HG03103 (cell line): ENCODE results near the gene DSC3.

ENCODE experiments used
- ATAC-seq: cut with Tn5 transposase; IDR thresholded peaks from one replicate; pipeline ENCODE4 v1.9.1; 2021; ENCODE audit warnings: low read depth; ENCODE audit not compliant: unreplicated experiment

The DSC3 gene

DNA sequence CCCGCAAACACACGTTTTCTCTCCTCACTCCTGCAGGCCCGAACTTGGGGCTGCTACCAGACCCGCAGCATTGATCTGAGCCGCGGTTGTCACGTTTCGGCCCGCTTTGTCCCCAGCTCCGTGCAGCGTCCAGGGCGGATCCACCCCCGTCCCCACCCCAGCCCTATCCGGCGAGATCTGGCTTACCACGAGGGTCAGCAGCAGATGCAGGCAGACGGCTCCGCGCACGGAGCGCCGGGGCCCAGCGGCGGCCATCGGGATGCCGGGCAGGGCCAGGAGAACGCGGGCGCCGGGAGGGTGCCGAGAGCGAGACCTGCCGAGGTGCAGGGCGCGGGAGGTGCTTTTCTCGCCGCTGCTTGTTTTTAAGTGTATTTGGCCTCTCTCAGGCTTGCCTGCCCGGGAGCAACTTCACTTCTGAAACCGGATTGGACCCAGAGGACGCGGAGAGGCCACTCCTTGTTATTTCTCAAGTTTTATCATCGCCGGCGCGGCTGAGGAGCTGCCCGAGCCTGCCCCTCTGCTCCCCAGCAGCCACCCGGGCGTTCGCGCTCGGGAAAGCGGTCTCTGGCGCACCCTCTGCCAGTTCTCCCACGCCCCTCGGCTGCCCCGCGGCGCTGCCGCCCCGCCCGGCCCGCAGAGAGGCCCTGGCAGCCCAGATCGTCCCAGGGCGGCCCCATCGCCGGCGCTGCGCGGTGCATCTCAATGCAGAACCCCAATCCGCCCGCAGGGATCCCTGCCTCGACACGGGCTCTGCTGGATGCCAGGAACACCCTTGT, at the start of gene DSC3:
TSS of gene DSC3 (minus strand) at position 337 of the 776 bp plus-strand sequence. CDS start at position 255, 82 bp downstream.
- ATAC-seq: no peak

DNA sequence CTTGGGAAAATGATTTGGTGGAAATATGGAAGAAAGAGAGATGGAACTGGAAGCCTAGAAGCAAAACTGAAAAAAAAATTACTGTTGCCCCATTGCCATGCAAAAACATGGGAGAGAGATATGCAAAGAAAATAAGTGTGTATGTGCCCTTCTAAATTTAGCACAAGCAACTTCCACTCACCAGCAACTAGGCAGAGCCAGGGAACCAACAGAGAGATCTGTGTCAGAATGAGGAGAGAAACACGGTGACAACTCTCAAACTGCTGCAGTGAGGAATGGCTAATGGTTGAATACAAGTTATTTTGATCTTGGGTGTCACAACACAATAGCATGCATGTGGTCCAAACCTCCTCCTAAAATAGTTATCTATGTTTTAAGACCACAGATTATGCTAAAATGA, 48.8 kb upstream of the DSC3 start:
- ATAC-seq: no peak

DNA sequence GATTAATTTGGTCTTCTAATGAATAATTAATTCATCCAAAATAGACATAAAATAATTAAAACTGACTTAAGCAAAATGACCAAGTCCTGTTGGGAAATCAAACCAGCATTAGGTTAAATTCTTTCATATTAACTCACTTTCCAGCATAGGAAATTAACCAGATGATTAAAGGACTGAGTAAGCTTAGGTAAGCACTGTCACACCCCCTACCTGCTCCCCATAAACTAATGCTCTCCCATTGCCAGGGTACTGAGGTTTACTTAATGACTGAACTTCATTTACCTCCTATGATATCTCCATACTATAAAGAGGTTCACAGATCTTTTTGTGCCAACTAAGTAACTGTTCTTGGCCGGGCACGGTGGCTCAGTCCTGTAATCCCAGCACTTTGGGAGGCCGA, 46.0 kb upstream of the DSC3 start:
- no peak for ATAC-seq

DNA sequence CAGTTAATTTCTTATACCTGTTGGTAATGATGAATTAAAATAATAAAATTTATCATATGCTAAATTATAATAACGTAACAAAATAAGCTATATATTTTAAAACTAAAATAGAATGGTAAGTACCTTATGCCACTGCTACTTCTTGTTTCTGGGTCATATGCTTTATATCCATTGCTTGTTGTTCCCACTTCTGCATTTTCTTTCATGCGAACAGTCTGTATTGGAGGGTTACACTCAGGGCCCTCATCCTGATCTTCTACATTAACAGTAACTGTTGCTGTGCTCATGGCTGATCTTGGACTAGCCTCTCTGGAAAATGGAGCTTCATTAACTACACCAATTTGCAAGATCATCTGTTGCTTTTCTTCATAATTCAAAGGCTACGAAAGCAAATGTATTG, 37.4 kb upstream of the DSC3 start:
- ATAC-seq: no peak

DNA sequence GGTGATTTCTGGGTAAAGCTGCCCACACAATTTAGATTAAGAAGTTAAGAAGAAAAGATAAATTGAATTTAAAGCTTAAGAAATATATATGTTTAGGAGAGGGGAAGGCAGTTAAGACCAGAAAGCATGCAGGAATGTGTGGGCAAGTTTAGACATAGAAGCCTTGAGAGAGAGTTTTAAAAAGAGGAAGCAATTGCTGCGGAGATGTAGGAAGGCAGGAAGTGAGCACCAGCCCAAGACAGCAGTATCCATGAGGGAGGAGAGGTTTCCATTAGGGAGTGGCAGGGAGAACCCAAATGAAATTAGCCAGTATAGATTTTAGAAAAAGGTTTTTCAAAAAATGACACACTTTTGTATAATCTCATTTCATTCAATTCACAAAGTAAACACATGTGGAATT, 35.3 kb upstream of the DSC3 start:
- ATAC-seq: no peak

DNA sequence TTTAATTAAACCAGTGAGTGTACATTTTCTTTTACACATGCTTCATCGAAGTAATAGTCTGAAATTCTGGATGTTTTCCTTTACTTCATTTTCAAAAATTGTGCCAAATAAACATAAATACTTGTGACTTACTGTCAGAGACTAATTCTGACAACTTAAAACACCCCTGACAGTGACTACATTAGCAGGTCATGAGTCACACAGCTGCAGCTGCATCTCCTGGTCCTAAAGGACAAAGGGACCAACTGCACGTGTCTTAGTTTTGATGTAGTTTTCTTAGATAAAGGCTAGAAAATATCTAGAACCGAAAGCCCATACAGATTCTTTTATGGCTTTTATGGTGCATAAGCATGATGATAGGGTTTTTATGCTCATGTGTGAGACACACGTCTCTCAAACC, 29.6 kb upstream of the DSC3 start:
- no peak for ATAC-seq

DNA sequence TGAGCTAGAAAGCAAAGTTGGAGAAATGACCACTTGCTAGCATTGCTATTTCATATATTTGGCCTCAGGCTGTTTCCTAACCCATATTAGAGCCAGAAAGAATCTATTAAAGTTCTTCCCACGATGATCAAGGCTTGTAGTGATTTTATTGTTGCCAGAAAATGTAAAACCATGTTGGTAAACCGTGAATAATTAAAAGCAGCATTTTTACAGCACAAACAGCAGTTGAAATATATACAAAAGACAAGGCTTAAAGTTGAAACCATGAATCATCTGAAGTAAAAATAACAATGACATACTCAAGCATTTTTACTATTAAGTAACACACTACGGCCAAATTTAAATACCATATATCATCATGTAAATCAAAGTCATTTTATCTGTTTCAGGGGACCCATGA, 27.7 kb upstream of the DSC3 start:
- no peak for ATAC-seq

DNA sequence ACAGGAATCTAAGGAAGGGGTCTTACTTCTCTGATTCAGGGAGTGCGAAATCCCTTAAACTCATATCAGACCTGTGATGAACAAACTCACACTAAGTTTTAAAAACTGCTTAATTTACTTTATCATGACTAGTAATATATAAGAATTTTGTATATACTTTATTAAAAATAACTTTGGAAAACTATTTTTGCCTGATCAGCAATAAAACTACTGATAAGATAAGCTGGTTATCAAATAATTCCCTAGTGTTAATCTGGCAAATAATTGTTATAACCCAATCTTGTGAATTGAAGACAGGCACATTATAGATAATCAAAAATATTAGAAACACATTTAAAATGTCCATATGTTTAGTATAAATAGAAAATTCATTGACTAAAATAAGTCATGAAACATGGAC, 23.7 kb upstream of the DSC3 start:
- ATAC-seq: no peak

DNA sequence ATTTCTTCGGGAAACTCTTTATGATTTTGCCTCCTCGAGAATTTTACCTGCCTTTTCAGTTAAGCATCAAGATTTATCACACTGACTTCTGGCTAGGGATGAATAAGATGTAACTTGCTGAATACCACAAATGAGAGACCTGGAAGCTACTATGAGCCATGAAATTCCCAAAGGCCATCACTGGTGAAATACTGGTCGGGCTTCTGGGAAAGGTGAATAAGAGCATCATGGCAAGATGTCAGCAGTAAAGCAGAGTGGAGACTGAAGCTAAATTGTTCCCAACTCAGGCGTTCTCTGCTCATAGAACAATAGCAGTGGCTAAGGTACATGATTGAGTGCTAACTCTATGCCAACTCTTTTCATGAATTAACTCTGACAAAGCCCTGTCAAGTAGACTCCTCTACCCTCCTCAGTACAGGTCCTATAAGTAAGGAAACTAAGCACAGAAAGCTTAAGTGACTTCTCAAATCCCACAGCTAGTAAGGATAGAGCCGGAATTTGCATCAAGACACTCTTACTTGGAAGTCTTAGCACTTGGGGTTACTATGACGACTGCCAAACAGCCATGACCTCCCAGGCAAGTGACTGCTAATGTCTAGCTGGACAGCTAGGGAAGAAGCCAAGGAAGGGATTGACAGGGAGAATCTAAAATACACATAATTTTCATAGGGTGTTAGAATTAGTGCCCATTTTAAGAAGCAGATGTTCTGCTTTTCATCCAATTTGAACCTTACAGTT, 22.7 kb upstream of the DSC3 start:
- no peak for ATAC-seq

DNA sequence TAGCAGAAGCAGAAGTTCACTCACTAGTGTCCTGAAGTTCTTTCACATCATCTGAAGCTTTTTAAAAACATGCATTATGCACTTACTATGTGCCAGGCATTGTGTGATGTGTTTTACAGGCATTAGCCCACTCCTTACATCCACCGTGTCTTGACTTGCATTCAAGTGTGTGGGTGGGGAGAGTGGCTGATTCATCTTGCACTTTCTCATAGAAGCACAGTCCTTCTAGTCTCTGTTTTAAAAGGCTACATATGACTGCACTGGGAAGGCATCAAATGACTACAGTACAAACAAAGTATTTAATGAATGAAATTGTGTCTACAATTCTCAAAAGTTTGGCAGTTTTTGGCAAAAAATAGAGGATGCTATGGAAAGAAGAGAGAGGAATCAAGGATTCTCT, 21.6 kb upstream of the DSC3 start:
- ATAC-seq: peak; percentile 67

DNA sequence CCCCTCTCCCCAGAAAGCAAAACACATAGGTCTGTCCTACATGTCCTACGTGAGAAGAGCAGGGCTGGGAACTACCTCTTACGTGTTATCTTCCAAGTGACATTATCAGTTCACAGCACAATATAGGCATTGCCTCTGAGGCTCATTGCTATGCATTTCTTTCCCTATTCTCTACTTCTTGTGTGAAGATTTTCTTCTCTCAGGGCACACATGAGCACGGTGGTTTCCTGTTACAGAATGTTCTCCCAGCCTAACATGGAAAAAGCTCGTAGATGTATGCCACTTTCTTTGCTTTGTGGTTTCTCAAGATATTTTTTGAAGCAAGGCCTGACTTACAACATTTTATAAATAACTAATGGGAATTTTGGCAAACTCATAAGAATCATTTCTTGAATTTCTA, 19.4 kb upstream of the DSC3 start:
- no peak for ATAC-seq

DNA sequence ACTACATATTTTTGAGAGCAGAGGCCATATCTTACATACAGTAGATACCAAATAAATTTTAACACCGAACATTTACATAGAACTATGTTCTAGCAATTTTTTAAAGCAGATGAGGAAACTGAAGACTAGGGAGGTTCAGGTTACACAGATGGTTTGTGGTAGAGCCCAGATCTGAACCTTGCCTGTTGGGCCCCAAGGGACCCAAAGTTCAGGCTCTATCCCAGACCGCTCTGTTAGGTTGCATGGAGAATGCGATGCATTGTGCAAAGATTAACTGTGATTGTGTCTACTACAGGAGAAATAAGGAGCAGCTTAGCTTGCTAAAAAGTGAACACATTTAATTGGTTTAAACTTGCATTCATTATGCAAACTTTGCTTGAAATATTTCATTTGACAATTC, 16.4 kb upstream of the DSC3 start:
- no peak for ATAC-seq

DNA sequence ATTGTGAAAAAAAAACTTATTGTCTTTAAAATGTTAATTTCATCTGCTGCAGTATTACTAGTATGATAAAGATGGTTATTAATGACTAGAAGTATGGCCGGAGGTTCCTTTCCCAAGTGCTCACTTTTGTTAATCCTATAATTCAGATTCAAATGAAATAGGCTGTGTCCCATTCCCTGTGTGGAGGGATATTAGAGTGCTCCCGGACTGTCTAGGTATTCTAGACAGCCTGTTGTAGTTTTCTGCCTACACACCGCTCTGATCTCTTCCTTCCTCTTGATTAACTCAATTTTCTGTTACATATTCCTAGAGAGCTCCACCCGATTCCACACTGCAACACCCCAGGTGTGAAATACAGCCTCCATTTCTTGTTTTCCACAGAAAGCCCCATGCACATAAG, 15.4 kb upstream of the DSC3 start:
- no peak for ATAC-seq

DNA sequence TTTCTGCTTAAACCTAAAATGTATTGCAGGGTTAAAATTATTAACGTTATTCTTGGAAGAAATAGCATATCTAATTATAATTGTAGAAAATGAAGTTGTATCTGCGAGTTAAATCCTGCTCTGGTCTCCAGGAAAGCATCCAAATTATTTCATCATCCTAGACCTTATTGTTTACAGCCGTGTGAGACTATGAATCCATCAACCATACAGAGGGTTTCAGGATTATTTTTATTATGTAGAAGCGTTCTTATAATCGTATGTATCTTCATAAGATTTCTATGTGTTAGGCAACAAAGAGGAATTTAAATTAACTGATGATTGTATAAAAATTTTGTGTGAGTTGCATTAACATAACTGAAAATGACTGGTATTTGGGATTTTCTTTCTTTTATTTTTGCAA, 14.5 kb upstream of the DSC3 start:
- no peak for ATAC-seq

DNA sequence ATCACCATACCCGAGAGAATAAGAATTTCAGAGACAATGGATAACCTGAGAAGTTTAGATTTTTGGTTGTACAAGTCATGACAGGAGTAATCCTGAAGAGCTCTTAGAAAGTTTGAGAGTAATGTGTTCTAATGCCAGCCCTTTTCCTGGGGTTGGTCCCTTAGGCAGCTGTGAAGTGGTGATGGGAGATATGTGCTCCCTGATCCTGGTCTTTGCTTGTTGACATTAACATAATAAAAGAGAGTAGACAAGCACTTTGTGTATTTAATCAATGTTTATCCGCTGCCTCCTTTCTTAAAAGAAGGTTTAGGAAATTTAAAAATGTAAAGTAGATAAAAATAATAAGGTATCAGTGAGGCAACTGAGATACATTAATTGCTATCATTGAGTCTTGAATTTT, 13.8 kb upstream of the DSC3 start:
- no peak for ATAC-seq

DNA sequence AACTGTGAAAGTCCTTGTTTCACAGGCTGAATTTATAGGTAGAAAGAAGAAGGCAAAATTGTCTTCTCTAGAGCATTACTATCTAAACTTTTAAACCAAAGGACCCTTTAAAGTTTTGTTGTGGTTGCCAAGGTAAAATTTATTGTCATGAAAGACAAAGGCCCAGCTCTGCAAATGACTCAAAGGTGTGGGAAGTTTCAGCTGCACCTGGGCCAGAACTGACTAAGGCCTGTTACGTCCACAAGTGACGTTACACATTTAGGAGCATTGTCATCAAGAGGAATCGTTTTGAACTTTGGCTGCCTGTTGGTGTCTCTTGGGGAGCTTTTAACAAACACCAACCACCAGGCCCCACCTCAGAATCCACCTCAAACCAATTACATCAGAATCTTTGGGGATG, 8.1 kb upstream of the DSC3 start:
- ATAC-seq: no peak

DNA sequence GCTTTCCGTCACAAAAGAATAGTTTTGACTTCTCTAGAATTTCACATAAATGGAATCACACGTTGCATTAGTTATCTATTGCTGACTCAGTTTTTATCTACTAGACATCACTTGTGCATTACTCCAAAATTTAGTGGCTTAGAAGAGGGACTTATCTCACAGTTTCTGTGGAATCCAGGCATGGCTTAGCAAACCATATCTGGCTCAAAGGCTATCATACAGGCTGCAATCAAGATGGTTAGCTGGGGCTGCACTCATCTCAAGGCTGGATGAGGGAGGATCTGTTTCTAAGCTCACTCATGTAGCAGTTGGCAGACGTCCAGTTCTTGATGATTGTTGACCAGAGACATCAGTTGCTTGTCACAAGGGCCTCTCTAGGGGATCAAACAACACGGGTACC, 6.6 kb upstream of the DSC3 start:
- no peak for ATAC-seq

DNA sequence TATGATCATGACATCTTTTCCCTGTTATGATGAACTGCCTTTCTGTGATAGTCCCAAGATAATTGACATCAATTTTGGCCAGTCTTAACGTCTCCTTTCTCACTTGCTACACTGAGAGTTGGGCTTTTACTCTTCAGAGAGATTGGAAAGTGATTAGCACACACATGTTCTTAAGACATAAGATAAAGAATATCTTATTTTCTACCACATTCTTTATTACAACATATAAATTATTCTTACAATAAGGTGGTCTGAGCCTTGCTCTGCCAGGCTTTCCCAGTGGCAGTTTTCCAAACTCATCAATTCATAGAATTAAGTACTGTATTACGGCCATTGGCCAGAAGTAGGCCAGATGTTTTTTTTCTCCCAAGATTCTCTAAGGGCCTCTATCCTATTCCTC, 5.7 kb upstream of the DSC3 start:
- ATAC-seq: no peak

DNA sequence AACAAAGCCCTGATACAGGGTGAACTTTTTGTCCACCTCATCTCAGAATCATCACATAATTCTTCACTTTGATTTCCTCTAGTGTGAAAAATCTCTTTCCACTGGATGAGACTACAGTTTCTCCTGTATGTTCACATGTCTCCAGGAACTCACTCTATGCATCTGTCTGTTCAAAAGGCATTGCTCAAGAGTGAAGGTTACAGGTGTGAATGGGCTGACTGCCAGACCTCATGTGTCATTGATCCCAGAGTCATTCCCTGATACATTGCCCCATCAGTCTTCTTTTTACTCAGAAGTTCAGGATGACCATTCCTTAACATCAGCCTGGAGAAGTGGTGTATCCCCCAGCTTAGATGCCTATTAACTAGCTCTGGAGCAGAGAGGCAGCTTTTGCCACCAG, 4.4 kb upstream of the DSC3 start:
- ATAC-seq: no peak

DNA sequence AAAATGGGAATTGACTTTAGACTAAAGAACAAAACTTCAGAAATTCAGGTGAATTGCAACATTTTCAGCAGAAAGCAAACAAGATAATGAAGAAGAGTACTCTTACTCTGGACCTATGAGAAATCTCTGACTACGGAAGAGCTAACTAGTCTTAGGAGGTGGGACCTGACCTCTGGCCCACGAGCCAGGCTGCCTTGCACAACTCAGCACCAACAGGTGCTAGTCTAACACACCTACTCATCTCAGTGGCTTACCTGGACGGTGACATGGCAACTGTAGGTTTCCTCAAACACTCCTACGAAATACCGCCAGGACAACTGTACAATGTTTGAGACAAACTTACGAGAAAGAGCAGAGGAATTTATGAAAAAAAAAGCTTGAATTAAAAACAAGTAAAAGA, 3.1 kb upstream of the DSC3 start:
- ATAC-seq: no peak

DNA sequence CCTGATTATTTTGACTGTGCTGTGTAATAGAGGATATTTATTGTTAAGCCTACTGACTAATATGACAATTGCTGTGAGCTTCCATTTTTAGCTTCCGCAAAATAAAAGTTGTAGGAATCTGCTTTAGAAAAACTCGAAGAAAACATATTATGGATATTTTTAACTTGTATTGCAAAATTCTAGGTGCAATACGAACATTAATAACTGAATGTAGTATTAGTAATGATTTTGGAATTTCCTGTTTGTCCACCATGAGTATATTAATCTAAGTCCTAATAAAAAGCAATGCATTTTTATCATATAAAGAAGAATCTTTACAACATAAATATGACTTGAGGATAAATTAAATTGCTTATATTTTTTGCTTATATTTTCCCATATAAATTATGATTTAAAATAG, 2.4 kb upstream of the DSC3 start:
- ATAC-seq: no peak

DNA sequence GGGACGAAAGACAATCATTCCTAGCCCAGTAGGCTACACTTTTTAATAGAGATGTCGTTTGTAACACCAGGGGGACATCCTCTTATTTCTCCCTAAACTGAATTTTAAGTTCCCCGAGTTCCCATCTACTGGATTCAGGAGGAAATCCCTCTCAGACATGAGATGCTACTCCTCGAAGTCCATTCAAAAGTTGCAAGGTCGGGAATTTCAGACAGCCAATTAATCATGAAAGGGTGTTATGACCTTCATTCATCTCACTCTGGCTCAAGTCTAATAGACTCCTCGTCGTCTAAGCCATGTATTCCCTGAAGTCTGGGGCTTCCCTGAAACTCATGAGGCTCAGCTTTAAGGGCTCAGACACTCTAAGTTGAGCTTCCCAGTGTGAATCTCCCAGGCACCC, 1.2 kb upstream of the DSC3 start:
- no peak for ATAC-seq

DNA sequence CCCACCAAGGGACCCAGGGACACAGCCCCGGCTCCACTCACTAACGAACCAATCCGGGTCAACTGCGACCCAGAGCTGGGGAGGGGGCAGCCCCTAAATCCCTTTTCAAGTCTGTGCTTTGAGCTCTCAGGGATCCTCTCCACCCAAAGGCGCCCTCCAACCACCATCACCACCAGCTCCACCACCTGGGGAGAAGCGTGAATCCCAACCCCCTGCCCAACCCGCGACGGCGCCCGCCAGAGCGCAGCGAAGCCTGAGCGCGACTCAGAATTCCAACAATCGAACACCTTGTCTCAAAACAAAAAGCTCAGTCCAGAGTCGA, 497 bp downstream of the DSC3 start:
- ATAC-seq: no peak
